GM21717 (cell line): ENCODE results near the gene CELF6.

Experiments
- ATAC-seq: cut with Tn5 transposase; IDR thresholded peaks from one replicate; pipeline ENCODE4 v1.9.1; 2021; ENCODE audit warnings: mild to moderate bottlenecking, moderate library complexity; ENCODE audit not compliant: unreplicated experiment

Gene CELF6

DNA sequence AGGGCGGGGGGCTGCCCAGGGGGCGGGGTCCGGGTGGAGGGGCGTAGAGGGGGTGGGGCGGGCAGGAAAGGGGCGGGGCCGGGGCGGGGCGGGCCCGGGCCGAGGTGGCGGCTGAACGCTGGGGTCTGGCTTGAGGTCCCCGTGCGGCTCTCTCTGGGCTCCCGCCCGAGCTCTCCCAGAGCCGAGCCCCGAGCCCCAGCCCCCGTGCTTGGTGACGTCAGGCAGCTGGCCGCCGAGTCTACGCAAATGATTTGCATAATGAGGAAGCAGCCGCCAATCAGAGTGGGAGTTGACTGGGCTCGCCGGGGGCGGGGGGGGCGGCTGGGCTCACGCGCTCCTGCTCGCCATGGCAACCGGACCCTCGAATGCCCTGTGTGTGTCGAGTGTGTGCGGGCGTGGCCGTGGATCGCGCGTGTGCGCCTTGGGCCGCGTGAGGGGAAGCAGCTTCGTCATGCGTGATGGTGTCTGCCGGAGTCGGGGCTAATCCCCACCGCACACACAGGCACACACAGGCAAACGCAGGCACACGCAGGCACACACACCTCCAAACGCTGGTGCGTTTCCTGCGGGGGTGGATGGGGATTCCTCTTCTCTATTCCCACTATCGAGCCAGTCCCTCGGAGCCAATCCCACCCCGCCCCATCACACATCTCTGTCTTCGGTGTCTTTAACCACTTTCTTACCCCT, at the start of gene CELF6:
TSS of gene CELF6 (minus strand) at position 173 of the 687 bp plus-strand sequence. CDS start 283 bp downstream, outside the sequence.
- peak; percentile 54 for ATAC-seq

DNA sequence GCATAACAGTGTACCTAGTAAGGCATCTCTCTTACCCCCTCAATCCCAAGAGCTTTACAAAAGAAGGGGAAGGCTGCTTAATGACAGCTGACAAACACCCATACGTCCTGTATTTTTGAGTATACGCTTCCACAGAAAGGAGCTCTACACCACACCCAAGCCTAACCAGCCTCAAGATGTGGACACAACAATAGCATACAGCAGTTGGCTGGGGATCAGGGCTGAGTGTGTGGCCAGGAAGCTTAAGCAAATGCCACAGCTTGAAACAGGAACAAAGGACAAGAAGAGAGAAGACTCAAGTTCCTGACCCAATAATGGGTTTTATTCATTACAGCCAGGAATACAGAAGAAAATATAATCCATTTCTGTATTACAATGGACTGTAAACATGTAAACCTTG, 48.9 kb upstream of the CELF6 start:
- no peak for ATAC-seq

DNA sequence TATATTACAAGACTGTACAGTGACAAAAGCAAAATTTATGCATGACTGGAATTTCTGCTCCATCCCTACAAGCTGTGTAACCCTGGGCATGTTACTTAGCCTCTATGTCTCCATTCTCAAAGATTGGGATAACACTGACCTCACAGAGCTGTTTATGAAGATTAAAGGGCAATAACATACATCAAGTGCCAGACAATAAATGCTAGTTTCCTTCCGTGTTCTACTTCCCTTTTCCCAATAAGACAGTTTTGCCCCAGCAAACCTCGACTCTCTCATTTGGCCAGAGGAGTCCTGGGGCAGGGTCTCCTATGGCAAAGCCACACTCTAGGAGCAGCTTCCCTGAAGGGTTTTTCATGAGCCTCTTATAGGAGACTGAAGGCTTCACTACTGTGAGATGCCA, 48.4 kb upstream of the CELF6 start:
- ATAC-seq, result no peak

DNA sequence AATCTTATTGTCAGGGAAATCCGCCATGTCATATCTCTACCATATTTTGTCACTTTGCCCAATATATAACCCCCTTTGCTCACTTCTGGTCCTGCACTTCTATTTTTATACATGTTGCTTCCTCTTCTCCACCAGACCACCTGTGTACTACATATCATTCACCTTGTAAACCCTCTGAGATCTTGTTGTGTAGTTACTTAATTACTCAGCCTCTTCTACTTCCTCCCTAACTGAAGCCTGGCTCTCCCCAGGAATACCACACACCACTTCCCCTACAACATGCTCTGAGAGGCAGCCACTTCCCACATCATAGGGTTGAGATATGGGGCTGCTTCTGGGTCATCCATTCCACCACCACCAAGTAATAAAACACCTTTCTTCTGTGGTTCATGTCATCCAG, 45.9 kb upstream of the CELF6 start:
- peak; percentile 77 for ATAC-seq

DNA sequence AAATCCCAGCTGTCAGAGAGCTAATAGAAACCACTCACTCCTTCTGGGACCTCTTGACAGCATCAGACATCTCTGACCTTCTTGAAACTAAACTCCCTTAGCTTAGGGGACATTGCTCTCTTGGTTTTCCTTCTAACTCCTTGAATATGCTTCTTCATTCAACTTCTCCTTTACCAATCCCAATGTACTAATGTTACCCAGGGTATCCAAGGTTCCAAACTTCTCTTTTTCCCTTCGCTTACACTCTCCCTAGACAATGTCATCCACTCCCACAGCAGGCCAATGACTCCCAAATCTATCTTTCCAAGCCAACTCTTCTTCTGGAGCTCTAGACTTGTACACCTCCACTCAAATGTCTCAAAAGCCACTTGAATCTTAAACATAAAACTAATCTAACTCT, 41.2 kb upstream of the CELF6 start:
- ATAC-seq, result no peak

DNA sequence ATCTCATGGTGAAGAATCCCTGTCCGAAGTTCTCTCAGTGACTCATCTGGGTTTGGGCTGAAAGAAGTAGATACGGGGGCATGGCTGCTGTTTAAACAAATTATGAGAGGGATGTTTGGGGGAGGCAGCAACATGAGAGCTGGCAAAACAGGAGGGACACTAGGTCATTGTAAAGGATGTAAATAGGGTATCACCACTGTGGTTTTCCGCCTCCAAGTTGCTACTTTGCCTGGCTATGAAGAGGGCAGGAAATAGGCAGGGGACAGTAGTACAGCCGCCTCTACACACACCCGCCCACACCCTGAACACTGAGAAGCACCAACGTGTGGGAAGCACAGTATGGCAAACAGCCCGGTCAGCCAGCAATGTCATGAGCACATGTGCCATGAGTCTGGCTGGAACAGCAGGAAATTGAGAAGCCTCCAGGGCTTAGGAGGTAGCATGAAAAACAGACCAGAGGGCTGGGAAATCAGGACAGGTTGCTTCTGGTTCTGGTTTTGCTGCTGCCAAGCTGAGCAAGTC, 38.8 kb upstream of the CELF6 start:
- no peak for ATAC-seq

DNA sequence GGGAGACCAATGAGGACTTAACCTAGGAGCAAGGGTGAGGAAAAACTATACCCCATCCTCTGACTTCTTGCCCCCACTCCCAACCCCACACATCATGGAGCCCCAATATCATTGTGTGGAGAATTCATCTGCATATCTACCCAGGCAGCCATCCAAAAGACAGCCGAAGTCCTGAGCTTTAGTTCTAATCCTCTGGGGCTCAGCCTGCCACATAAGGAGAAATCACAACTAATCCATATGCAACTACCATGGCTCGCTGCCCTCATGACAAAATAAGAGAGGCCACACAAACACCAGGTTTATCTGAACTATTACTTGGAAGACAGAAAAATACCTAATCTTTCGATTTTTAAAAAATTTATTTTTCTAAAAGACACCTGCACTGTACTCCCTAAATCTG, 38.2 kb upstream of the CELF6 start:
- ATAC-seq, result no peak

DNA sequence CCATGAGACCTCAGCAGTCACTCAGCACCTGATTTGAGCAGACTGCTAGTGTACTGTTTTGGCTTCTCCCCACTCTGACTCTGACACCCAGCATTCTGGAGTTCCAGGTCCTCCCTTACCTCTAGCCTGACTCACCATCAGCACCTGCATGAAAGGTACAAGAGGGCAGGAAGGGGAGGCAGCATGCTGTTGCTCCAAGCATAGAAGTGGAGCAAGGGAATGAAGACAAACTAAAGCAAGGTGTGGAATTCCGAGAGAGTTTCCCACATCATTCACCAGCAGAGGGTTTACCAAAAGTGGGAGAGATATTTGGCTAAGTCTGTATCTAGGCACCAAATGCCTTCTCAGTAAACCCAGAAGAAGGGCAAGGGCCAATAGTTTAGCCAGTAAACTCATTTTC, 34.5 kb upstream of the CELF6 start:
- no peak for ATAC-seq

DNA sequence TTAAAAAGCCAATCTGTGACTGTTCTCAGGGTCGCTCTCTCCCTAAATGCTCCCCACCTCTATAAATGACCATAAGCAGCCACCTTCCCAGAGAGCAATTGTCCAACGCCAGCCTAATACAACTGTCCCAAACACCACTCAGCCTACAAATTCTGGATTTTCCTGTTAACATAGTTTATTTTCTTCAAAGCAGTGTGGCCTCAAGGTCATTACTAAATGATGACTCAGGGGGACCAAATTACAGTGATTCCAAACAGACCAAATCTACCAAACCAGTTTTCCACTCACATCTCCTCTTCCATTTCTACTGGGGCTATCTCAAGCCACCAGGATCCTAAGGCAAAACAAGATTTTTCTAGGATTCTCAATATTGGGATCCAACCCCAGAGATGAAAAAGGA, 33.3 kb upstream of the CELF6 start:
- ATAC-seq, result no peak

DNA sequence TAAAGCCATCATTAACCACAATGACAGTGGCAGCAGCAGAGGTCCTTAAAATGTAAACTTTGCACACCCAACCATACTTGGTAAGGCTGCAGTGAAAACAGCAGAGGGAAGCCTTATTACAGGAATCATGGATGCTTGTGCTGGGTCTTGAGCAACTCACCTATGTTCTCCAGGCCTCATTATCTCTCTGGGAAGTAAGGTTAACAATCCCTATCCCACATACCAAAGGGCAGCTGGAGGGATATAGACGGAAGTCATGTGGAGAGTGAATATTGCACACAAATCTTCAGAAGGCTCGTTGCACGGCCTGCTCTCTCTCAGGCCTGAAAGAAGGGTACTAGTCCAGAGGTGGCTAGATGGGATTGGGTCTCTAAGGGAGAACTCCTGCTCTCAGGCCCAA, 25.8 kb upstream of the CELF6 start:
- ATAC-seq, result no peak

DNA sequence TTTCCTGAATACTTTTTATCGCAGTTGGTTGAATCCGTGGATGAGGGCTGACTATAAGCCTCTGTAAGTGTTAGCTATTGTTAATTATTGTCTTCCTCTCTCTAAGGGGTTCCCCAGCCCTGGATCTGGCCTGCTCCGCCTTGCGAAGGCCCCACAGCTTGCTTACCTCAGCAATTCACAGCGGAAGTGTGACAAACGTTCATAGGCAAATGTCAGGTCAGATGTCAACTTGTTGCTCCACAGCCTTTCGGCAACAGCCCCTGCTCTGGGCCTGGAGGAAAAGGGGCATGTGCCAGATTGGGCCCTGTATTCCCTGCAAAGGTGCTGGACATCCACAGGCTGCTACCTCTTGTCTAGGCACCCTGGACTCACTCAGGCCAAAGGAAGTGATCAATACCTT, 25.3 kb upstream of the CELF6 start:
- ATAC-seq, result no peak

DNA sequence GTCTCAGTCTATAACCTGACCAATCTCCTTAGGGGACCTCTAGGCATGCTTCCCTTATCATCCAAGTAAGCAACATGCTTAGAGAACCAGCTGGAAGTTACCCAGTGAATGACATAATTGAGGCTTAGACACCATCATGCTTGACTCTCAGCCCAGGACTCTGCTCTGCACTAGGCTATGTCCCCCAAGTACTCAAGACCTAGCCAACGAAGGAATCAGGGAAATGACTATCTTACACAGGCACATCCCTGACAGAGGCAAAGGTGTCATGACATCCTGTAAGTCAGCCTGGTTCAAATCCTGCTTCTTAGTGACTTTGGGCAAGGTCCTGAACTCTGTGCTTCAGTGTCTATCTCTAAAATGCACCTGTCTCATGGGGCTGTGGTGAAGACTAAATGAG, 24.6 kb upstream of the CELF6 start:
- no peak for ATAC-seq

DNA sequence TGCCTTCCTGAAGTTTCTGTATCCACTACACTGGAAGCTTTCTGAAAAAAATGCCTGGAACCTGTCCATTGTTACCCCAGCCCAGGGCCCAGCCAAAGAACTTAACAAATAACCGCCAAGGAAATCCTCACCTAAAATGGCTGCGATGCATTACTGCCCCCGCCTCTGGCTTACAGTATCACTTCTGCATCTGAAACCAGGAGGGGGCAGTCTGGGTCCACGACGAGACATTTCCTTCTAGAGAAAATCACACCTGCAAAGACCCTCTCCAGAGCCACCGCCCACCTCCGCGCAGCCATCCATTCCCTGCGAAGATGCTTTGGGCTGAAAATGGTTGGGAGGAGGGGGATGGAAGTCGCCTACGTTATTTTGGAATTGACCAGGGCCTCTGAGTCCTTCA, 22.4 kb upstream of the CELF6 start:
- no peak for ATAC-seq

DNA sequence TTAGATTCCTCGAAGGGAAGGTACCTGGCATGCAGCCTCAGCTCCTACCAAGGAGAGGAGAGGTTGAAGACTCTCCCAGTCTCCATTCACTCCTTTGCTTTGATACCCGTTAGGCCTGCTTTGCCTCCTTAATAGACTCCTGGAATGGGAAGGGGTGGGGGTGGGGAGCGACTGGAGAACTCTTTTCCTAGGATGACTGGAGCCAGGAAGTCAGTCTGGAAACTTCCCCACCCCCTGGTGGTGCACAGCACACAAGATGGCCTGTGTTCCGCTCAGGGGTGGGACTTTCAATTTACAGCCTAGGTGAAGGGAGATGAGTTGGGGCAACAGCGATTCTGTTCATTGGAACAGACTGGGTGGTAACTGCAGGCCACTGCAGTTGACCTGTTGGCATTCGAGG, 21.4 kb upstream of the CELF6 start:
- ATAC-seq, result no peak

DNA sequence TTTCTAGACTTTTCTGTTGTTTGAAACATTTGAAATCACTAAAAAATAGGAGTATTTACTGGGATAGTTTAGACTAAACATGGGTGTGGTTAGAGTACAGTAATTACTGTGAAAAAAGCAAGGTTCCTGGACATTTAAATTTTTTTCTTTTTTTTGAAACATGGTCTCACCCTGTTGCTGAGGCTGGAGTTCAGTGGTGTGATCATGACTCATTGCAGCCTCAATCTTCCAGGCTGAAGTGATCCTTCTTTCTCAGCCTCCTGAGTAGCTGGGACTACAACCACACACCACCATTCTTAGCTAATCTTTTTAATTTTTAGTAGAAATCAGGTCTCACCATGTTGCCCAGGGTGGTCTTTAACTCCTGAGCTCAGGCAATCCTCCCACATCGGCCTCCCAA, 20.4 kb upstream of the CELF6 start:
- no peak for ATAC-seq

DNA sequence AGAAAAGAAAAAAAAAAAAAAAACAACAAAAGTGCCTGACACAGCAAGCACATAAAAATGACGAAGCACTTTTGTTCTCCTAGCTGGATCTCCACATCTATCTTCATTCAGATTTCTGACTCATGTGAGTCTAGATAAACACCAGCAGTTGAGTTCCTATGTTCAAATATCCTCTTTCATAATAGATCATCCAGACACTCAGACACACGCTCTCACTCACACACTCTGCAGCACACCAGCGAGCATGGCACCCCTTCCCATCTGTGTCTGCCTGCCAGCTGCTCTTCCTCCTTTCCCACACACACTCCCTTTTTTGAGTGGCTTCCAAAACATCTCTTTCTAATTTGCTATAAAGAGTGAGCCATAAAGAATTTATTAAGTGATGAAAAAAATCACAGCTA, 19.8 kb upstream of the CELF6 start:
- no peak for ATAC-seq

DNA sequence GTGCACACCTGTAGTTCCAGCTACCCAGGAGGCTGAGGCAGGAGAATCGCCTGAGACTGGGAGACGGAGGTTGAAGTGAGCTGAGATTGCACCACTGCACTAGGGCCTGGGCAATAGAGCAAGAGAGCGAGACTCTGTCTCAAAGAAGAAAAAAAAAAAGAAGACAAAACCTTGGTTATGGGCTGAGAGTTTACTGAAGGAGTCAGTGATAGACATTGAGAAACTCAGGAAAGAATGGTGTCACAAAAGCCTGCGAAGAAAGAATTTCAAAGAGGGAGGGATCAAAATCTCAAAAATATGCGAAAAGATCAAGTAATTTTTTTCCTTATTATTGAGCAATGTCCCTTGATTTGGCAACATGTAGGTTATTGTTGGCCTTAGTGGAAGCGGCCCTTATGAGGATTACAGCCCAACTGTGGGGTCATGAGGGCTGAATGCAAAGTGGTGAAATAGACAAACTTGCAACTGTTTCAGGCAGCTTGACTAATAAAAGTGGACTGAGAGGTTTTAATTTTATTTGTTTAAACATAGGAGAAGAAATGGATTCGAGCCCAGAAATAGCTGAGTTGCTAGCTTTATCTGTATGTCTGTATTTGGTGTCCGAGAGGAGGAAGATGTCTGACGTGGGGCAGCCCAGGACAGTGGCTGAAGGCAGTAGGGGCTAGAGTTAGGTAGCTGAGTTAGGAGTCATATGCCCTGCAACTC, 18.8 kb upstream of the CELF6 start:
- ATAC-seq, result no peak

DNA sequence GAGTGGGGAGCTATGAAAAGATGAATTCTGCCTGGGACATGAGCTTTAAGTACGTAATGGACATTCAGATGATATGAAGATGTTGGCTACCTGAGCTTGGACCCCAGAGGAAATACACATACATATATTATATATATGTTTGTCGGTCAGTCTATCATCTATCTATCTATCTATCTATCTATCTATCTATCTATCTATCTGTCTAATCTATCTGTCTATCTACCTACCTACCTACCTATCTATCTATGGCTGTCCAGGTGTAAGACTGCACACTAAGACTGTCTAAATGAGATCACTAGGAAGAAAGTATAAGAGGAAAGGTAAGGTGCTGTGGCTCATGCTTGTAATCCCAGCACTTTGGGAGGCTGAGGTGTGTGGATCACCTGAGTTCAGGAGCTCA, 18.2 kb upstream of the CELF6 start:
- ATAC-seq, result no peak

DNA sequence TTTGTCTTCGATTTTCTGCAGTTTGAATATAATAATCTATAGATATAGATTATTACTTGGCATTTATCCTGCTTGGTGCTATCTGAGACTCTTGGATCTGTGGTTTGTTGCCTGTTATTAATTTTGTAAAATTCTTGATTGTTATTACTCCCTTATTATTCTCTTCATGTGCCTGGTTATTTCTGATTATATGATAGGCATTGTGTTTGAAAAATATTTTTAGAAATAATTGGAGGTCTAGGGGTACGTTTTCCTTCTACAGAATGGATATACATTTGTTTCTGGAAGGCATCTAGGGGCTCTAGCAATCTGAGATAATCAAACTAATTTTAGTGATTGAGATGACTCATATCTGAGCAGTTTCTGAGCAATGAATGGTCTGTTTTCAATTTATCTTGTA, 14.9 kb upstream of the CELF6 start:
- no peak for ATAC-seq

DNA sequence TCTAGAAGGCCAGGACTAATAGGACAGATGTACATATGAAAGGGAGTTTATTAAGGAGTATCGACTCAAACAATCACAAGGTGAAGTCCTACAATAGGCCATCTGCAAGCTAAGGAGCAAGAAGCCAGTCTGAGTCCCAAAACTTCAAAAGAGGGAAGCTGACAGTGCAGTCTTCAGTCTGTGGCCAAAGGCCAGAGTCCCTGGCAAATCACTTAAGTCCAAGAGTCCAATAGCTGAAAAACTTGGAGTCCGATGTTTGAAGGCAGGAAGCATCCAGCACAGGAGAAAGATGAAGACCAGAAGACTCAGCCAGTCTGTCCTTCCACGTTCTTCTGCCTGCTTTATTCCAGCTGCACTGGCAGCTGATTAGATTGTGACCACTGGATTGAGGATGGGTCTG, 11.1 kb upstream of the CELF6 start:
- ATAC-seq, result no peak

DNA sequence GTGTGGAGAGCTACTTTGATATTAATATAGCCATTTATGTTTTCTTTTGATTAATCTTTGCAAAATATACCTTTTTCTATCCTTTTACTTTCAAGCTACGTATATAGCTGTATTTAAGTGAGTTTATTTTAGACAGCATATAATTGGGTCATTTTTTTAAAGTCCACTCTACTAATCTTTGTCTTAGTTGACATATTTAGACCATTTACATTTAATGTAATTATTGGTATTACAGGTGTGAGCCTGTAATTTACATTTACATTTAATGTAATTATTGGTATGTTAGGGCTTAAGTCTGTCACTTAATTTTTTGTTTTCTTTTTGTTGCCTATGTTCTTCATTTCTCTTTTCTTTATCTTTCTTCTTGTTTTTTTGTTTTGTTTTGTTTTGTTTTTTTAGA, 3.8 kb upstream of the CELF6 start:
- no peak for ATAC-seq

DNA sequence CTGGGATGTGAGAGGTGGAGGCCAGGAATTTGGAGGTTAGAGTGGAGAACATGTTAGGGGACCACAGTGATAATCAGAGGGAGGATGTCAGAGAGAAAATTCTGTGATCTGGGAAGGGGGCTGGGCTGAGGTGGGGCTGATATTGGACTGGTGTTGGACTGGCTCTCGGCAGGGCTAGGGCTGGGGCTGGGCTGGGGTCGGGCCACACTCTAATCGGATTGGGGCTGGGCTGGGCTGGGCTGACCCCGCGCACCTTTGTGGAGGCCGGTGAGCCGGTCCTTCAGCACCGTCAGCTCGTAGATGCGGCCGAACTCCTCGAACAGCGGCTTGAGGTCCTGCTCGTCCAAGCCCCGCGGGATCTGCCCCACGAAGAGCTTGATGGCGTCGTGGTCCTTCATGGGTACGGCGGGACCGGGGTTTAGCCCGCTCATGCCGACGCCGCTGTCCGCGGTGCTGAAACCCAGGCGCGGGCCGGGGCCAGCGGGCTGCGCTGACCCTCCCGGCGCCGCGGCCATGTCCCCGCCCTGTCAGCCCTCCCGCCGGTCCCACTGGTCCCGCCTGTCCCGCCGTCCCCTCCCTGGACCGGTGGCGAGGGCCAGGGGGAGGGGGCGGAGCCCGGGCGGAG, 485 bp downstream of the CELF6 start:
- peak; percentile 11 for ATAC-seq
